ENCODE measurements around the gene DBN1.
A peak's percentile ranks its signal among the peaks of the same experiment; 100 is the strongest.

DBN1 gene

DNA sequence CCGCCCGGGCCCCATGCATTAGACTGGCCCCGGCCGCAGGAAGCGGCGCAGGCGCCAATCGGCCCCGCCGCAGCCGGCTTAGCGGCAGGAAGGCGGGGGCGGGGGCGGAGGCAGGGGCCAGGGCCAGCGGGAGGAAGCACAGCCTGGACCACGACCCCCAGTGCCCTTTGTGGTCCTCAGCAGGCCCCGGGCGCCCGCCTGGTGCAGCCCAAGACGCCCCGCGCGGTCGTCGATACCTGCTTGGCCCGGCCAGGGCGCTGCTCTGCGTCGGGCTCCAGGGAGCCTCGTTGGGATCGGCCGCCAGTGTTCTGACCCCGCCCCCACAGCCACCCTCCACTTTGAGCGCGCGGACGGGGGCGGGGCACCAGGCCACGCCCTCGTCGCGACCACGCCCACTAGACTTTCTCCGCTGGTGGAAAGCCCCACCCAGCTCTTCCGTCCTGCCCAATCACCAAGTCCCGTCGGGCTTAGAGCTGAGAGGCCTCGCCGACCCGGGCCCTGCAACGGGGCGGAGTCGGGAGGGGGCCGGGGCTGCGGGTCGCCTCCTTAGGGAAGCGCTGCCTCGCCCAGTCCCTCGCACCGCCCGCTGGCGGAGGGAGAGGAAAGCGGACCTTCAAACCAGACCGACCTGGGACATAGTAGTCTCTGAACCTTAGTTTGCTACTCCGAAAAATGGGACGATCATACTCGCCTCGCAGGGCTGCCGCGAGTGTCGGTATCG is 24.0 kb upstream of the DBN1 start, which contains the start of gene PDLIM7:
Gene PDLIM7, minus strand, starts transcription at position 313 of the 721 bp plus-strand sequence. CDS start 1,092 bp downstream, outside the sequence.
- no peak for TF ChIP-seq FOXP2 (optimal IDR thresholded peaks at IDR 0.05; ENCODE audit: borderline replicate concordance, extremely low read depth, extremely low read length, insufficient read depth)
- peak; percentile 95 for TF ChIP-seq TAF1 (IDR thresholded peaks at IDR 0.05; ENCODE audit: borderline replicate concordance, insufficient read depth, low read length)
- peak; percentile 48; the same call in 1 of the 2 replicates for TF ChIP-seq SIN3A (IDR thresholded peaks at IDR 0.05; ENCODE audit: borderline replicate concordance, insufficient read depth, low read length)
- peak; percentile 97 for TF ChIP-seq POLR2AphosphoS5 (IDR thresholded peaks at IDR 0.05; ENCODE audit: low read depth, low read length)
- TF ChIP-seq, protein P1, sequence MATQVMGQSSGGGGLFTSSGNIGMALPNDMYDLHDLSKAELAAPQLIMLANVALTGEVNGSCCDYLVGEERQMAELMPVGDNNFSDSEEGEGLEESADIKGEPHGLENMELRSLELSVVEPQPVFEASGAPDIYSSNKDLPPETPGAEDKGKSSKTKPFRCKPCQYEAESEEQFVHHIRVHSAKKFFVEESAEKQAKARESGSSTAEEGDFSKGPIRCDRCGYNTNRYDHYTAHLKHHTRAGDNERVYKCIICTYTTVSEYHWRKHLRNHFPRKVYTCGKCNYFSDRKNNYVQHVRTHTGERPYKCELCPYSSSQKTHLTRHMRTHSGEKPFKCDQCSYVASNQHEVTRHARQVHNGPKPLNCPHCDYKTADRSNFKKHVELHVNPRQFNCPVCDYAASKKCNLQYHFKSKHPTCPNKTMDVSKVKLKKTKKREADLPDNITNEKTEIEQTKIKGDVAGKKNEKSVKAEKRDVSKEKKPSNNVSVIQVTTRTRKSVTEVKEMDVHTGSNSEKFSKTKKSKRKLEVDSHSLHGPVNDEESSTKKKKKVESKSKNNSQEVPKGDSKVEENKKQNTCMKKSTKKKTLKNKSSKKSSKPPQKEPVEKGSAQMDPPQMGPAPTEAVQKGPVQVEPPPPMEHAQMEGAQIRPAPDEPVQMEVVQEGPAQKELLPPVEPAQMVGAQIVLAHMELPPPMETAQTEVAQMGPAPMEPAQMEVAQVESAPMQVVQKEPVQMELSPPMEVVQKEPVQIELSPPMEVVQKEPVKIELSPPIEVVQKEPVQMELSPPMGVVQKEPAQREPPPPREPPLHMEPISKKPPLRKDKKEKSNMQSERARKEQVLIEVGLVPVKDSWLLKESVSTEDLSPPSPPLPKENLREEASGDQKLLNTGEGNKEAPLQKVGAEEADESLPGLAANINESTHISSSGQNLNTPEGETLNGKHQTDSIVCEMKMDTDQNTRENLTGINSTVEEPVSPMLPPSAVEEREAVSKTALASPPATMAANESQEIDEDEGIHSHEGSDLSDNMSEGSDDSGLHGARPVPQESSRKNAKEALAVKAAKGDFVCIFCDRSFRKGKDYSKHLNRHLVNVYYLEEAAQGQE (IDR thresholded peaks at IDR 0.05; ENCODE audit: insufficient read depth in 1 of 2, low read depth in 2 of 2, low read length in 2 of 2), result no peak

GRCh38 chr5:177496727-177497291 is 23.4 kb upstream of the DBN1 start:
- TF ChIP-seq POLR2AphosphoS5 (IDR thresholded peaks at IDR 0.05; ENCODE audit: low read depth, low read length), result no peak; the same call in 1 of the 2 replicates
- peak; percentile 23; the same call in 1 of the 2 replicates for TF ChIP-seq TAF1 (IDR thresholded peaks at IDR 0.05; ENCODE audit: borderline replicate concordance, insufficient read depth, low read length)

- no peak for TF ChIP-seq FOXP2 (optimal IDR thresholded peaks at IDR 0.05; ENCODE audit: borderline replicate concordance, extremely low read depth, extremely low read length, insufficient read depth)
- TF ChIP-seq TAF1 (IDR thresholded peaks at IDR 0.05; ENCODE audit: borderline replicate concordance, insufficient read depth, low read length), result no peak
- TF ChIP-seq, protein P1 (IDR thresholded peaks at IDR 0.05; ENCODE audit: insufficient read depth in 1 of 2, low read depth in 2 of 2, low read length in 2 of 2), result no peak
- no peak for TF ChIP-seq POLR2AphosphoS5 (IDR thresholded peaks at IDR 0.05; ENCODE audit: low read depth, low read length)
- no peak for TF ChIP-seq SIN3A (IDR thresholded peaks at IDR 0.05; ENCODE audit: borderline replicate concordance, insufficient read depth, low read length)
These were observed 22.8 kb upstream of the DBN1 start for GRCh38 chr5:177496070-177496726.

- no peak for TF ChIP-seq FOXP2 (optimal IDR thresholded peaks at IDR 0.05; ENCODE audit: borderline replicate concordance, extremely low read depth, extremely low read length, insufficient read depth)
- TF ChIP-seq TAF1 (IDR thresholded peaks at IDR 0.05; ENCODE audit: borderline replicate concordance, insufficient read depth, low read length), result peak; percentile 32; the same call in 1 of the 2 replicates
- no peak for TF ChIP-seq SIN3A (IDR thresholded peaks at IDR 0.05; ENCODE audit: borderline replicate concordance, insufficient read depth, low read length)
- TF ChIP-seq, protein P1 (IDR thresholded peaks at IDR 0.05; ENCODE audit: insufficient read depth in 1 of 2, low read depth in 2 of 2, low read length in 2 of 2), result no peak
- no peak for TF ChIP-seq POLR2AphosphoS5 (IDR thresholded peaks at IDR 0.05; ENCODE audit: low read depth, low read length)
These were observed 22.0 kb upstream of the DBN1 start for GRCh38 chr5:177495243-177496060.
